HG02588 (cell line): ENCODE measurements around the gene RGSL1.
"Not testable (repeated sequence)": the region's sequence is repeated elsewhere in the genome, so short reads cannot be mapped to it uniquely, and the experiment has no call there.

Experiments
- ATAC-seq: cut with Tn5 transposase; IDR thresholded peaks from one replicate; pipeline ENCODE4 v1.9.1; 2021; ENCODE audit warnings: mild to moderate bottlenecking, moderate library complexity; ENCODE audit not compliant: unreplicated experiment

Gene RGSL1

DNA sequence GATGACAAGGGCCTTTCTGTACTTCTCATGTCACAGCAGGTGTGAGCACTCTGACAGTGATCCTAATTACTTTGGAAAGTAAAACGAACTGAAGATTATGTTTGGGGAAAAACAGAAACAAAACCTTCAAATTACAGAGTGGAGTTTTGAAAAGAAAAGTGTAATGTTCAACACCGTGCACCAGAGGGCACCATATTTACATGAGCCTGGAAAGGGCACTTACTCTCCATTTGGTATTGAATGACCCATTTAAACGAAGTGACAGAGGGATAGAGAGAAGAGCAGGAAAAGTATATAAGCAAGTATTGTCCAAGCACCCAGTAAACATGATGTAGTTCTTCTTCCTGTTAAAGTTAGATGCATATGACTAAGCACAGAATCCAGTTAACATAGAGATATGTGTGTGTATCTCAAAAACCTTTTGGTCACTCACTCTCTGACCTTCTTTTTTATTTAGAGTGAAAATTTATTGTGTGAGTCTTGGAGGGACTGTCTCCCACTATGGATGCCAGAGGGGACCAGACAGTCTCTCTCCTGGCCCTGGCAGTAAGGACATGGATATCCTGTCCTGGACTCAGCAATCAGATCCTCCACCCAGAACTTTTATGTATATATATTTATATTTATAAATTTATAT, 3.8 kb upstream of the RGSL1 start:
- peak; percentile 47 for ATAC-seq

DNA sequence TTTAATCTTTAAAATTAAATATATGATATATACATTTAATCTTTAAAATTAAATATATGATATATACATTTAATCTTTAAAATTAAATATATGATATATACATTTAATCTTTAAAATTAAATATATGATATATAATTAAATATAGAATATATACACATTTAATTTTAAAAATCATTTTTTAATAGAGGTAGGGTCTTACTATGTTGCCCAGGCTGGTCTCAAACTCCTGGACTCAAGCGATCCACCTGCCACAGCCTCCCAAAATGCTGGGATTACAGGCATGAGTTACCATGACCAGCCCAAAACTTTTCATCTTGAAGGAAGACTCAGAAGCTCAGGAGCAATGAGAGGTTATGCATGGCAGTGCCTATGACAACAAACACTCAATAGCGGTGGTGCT, 2.8 kb upstream of the RGSL1 start:
- not testable (repeated sequence) for ATAC-seq

DNA sequence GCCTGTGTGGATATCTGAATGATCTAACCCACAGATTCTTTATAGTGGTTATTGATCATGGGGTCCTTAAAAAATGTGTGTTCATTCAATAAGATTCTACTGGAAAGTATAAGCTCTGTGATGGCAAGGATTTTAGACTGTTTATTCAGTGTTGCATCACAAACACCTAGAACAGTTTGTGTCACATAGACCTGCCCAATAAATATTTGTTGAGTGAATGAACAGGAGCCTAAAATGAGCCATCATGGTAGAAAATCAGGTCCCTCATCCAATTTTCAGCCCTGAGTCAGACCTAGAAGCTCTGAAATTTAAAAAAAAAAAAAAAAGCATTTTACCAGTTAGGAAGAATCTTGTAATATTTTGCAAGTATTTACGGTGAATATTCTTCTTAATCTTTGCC, 2.3 kb upstream of the RGSL1 start:
- no peak for ATAC-seq

DNA sequence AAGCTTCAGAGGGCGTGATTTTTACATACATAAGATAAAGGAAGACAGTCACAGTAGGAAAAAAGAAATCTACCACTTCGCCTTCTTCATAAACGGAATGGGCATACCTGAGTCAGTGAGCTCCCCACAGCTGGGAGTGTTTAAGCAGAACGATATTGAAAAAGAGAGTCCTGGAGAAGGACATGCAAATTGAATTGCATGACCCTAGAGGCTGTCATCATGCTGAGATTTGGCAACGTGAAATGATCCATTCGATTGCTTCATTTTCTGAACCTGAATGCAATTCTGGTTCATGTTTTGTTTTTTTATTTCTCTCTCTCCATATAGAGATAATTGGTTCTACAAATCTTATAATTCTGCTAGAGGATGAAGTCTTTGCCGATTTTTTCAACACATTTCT, 3.7 kb downstream of the RGSL1 start:
- no peak for ATAC-seq

DNA sequence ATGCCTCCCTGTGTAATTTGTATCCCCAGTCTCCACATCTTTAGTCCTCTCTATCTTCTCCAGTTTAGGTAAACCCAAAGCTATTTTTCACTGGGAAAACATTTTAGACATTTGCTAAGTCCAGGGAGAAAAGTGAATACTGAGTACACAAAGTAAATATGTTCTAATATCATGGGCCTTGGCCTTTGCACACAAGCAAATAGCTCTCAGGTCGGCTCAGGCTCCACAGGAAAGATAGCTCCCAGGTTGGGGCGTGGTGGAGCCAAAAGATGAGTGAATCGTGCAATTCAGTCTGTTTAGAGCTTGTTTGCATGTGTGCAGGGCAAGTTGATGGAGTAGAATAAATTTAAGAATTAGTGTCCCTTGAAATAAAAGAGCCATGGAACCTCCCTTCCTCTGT, 7.9 kb downstream of the RGSL1 start:
- no peak for ATAC-seq

DNA sequence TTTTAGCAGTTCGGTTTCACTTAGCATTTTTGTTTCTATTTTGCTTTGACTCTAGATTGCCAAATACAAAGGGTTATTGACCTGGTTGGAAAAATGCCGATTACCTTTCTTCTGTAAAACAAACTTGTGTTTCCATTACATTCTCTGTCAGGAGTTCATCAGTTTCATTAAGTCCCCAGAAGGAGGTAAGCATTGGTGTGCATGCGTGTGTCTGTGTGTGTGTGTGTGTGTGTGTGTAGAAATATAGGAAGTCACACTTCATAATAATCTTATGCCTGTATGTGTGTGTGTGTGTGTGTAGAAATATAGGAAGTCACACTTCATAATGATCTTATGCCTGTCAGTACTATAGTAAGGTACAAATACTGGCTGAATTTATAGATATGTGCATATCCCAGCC, 10.0 kb downstream of the RGSL1 start:
- ATAC-seq: no peak

DNA sequence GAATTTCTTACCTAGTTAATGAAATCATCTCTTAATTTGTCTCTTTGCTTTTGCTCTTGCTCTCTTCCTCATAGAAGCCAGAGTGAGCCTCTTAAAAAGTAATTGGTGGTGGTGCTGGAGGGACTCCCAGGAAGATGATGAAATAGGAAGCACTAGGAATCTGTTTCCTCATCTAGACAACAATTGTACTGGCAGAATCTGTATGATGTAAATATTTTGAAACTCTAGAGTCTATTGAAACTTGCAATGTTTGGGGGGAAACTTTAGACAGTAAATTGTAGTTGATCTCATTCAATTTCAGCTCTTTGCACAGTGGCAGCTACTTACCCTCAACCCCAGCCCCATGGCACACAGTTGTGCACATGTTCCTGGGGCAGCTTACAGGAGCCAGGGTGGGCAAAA, 10.6 kb downstream of the RGSL1 start:
- no peak for ATAC-seq

DNA sequence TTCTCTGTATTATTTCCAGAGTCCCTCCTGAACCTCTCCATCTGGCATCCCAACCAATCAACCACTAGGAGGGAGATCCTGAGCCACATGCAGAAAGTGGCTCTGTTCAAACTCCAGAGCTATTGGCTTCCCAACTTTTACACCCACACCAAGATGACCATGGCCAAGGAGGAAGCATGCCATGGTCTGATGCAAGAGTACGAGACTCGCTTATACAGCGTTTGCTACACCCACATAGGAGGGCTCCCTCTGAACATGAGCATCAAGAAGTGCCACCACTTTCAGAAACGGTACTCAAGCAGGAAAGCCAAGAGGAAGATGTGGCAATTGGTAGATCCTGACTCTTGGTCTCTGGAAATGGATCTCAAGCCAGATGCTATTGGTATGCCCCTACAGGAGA, 23.6 kb downstream of the RGSL1 start:
- ATAC-seq: no peak

DNA sequence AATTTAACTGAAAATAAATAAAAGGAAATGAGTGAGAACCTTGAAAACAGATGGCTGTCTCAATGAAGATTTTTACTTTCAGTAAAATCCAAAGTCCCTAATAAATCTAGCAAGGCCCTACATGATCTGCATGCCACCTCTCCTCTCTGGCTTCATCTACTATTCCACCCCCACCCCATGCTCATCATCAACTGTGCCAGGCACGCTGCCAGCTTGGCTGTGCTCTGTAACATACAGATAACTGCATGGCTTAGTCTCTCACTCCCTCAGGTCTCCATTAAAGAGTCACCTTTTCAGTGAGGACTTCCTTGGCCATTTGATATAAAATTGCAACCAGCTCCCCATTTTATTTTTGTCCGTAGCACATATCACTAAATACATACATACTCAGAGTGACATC, 26.7 kb downstream of the RGSL1 start:
- no peak for ATAC-seq

DNA sequence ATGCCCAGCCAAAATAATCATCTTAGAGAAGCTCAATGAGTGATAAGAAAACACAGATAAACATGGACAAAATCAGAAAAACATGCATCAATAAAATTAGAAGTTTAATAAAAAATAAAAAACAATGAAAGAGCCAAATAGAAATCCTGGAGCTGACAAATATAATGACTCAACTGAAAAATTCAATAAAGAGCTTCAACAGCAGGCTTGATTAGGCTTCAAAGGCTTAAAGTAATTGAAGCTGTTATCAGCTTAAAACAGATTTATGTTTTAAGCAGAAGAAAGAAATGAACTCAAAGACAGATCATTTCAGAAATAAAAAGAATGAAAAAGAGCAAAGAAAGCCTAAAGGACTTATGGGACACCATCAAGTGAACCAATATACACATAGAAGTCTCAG, 28.3 kb downstream of the RGSL1 start:
- no peak for ATAC-seq

DNA sequence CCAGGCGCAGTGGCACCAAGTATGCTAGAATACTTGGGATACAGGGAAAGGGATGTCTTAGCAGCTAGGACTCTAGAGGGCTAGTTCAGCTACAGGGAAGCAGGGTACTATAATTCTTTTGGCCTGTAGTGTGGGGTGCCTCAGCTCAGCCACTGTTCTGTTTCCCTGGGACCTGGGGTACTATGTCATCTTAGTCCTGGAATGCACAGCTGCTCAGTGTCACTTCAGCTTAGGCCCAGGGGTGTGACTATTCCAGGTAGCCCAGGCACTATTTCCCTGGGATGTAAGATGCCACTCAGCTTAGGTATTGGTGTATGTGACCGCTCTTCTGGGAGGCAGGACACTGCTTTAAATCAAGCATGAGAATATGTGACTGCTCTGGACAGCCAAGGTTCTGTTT, 34.1 kb downstream of the RGSL1 start:
- peak; percentile 10 for ATAC-seq

DNA sequence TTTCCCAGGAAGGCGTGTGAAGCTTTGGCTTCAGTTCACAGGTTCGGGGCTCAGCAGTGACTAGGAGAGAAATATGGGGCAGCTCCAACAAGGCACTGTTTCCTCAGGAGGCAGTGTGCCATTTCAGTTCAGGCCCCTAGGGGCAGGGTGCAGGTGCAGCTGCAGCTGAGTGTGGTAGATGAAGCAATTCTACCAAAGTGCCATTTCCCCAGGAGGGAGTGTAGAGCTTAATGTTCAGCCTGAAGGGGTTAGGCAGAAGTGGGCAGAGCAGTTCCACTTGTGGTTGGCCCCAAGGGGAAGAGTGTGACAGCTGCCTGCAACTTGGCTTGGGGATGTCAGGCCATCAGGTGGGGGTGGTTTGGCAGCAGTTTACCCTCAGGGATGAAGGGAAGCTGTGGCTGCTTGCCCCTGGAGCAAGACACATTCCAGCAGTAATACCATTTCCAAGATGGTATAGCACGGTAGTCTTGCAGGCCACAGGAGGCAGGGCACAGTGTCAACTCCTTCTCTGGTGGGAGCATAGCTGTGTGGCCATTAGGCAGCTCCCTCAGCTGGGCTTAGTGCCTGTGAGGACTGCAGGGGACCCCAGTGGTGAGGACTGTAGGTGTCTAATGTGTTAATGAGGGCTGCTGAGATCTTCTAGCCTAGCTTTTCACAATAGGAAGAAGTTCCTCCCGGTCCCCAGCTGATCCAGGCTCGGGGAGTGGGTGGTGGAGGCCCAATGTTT, 34.7 kb downstream of the RGSL1 start:
- ATAC-seq: peak; percentile 95

DNA sequence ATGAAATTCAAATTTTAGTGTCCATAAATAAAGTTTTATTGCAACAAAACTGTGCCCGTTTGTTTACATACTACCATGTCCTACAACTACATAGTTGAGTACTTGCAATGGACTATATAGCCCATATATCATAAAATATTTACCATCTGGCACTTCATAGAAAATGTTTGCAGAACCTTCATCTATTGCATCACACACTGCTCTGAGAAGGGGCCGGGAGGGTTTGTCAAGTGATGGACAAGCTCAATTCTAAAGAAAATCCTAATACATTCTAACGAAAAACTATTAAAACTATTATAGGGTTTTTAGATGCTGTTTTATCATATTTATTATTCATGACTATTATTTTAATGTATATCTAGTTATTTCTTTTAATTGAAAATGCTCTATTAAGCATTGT, 35.9 kb downstream of the RGSL1 start:
- ATAC-seq: no peak

DNA sequence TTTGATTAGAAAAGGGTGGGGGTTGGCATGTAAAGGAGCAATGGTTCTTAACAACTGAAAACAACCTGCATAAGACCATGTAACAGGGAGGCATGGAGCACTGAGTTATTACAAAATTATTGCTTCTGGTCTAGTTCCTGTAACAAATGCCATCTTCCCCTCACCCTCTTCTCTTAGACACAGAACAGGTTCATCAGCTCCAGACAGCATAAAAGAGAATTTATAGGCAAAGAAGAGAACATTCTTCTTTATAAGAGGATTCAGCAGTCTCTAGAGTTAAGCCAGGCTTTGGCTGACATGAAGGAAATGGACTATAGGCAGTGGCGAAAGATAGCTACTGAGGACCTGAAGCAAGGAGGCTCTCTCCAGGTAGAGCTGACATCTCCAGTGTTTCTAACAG, 38.9 kb downstream of the RGSL1 start:
- ATAC-seq: no peak

DNA sequence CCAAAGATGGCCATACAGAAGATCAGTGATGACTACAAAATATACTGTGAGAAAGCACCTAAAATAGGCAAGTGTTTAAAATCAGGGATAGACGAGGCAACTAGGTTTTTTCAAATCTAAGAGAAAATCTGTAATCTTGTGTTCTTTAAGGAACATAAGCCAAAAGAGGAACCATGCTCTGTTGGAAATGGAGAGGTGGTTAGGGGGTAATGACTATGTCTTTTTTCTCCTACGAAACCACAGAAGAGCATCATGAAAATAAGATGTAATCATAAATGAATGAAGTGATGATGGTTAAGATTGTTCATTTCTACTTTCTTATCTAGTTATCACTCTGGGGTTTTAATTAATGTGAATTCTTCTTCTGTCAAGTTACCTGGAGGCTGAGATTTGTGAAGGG, 43.1 kb downstream of the RGSL1 start:
- no peak for ATAC-seq

DNA sequence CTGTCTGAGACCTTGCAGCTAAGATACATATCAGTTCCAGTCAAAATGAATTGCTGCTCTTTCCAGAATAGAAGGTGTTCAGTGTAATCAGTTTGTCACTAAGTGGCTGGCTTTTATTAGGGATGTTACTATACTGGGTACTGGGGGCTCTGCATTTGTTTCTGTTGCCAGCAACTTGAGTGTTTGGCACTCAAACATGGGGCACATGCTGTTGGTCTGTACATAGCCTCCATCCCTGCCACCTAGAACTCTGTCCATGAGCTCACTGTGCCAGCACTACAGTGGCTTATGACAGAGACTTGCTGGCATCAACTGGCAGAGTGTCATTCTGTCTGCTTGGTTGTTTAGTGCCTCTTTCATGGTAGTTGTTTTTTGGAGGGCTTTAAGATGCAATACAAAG, 45.1 kb downstream of the RGSL1 start:
- ATAC-seq: no peak

DNA sequence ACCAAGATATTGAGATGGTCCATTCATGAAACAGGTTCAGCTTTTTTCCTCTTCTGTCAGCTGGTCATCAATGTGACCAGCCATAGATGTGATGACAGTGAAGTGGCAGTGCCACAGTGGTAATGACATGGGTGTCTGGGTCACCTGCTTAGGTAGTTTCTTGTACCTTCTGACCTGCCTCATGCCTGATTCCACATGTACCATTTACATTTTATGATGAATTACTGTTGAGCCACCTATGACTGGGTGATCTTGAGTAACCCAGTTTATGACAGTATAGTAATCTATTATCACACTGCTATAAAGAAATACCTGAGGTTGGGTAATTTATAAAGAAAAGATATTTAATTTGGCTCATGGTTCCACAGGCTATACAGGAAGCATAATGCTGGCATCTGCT, 45.7 kb downstream of the RGSL1 start:
- no peak for ATAC-seq

DNA sequence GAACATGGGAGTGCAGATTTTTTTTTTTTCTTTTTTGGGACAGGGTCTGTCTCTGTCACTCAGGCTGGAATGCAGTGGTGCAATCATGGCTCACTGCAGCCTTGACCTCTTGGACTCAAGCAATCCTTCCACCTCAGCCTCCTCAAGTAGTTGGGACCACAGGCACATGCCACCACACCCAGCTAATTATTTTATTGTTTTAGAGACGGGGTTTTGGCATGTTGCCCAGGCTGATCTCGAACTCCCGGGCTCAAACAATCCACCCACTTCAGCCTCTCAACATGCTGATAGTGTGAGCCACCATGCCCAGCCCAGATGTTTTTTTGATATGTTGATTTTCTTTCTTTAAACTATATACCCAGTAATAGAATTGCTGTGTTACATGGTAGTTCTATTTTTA, 57.7 kb downstream of the RGSL1 start:
- ATAC-seq: no peak

DNA sequence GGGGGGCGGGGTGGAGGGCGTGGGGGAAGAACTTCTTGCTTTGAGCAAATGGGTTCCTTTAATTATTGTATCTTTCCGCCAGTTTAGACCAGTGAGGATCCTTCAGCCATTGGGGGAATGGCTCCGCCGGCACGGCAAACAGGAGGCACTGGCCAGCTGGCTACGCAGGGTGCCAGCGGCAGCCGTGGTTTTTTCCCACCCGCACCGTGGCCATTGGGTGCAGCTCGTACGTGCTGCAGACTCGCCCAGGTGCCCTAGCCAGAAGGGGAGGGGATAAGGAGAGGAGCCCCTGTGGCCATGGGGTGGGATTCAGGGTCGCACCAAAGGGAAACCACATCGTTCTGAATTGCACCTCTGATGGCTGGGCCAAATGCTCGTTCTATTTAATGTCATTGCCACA, 65.6 kb downstream of the RGSL1 start:
- ATAC-seq: no peak

DNA sequence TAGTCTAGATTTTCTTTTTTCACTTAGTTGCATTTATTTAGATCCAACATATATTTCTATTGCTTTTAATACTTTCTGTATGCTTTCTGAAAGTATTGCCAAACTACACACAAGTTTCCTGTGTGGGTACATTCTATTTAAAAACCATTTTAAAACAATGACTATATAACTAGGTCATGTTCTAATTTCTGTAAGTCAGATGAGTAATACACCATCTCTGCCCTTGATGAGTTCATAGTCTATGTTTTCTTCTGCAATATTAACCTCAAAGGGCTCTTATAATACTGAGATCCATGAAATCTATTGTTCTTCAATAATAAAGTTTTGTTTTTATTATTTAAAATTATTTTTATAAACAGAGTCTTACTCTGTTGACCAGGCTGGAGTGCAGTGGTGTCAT, 70.8 kb downstream of the RGSL1 start:
- ATAC-seq: no peak

DNA sequence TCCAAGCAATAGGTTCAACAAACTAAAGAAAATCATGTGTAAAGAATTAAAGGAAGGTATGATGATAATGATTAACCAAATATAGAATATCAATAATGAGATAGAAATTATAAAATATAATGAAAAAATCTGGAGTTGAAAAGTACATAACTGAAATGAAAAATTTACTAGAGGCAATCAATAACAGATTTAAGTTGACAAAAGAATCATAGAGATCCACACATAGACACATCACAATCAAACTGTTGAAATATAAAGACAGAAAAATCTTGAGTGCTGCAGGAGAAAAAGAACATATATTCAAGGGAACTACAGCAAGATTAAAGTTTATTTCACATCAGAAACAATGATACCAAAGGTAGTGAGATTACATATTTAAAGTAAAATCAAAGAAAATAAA, 75.4 kb downstream of the RGSL1 start:
- ATAC-seq: no peak

DNA sequence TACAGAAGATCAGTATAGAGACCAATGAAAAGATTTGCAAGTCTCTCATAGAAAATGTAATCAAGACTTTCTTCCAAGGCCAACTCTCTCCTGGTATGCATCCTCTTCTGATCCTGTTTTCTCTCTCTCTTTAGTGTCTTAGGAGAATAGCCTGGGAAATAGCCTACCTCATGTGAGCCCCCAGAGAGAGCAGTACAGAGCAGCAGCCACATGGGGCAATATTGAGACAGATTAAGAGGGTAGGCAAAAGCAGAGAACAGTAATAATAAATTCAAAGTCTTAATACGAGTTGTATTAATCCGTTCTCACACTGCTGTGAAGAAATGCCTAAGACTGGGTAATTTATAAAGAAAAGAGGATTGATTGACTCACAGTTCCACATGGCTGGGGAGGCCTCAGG, 77.7 kb downstream of the RGSL1 start:
- no peak for ATAC-seq

DNA sequence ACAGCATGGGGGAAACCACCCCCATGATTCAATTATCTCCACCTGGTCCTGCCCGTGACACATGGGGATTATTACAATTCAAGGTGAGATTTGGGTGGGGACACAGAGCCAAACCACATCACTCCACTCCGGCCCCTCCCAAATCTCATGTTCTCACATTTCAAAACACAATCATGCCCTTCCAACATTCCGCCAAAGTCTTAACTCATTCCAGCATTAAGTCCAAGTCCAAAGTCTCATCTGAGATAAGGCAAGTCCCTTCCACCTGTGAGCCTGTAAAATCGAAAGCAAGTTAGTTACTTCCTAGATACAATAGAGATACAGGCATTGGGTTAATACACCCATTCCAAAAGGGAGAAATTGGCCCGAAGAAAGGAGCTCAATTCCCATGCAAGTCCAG, 78.3 kb downstream of the RGSL1 start:
- ATAC-seq: not testable (repeated sequence)
